Measurements from ENCODE around the gene CDC45.

CDC45 gene

DNA sequence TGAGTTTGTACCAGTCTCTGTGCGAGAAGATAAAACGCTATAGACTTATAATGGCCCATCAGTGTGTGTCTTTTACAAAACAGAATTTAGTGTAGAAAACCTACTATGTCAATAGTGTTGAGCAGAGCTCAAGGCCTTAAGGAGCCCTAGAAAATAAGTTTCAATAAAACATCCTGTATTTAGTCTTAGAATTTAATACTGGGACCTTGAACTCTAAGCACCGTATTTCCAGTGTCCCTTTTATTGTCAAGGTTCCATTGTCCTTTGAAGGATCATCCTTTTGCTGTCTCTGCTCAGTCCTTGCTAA, 16.6 kb downstream of the CDC45 start:
- DNase-seq (ENCODE audit: low read depth): no peak

DNA sequence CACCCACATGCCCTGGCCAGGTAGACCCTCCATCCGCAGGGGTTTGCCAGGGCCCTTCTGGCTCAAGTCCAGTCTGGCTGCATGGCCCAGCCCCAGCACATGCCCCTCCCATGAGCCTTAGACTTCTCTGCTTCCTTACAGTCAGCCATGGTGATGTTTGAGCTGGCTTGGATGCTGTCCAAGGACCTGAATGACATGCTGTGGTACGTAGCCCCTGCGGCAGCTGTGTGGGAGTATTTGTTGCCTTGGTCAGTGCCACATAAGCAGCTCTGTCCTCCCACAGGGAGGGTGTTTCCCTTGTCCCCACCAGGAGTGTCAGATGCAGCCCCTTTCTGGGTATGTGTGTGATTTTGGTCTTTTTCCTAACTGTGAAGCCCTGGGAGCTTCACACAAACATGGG, 17.5 kb downstream of the CDC45 start:
- DNase-seq (ENCODE audit: low read depth): peak; percentile 26

DNA sequence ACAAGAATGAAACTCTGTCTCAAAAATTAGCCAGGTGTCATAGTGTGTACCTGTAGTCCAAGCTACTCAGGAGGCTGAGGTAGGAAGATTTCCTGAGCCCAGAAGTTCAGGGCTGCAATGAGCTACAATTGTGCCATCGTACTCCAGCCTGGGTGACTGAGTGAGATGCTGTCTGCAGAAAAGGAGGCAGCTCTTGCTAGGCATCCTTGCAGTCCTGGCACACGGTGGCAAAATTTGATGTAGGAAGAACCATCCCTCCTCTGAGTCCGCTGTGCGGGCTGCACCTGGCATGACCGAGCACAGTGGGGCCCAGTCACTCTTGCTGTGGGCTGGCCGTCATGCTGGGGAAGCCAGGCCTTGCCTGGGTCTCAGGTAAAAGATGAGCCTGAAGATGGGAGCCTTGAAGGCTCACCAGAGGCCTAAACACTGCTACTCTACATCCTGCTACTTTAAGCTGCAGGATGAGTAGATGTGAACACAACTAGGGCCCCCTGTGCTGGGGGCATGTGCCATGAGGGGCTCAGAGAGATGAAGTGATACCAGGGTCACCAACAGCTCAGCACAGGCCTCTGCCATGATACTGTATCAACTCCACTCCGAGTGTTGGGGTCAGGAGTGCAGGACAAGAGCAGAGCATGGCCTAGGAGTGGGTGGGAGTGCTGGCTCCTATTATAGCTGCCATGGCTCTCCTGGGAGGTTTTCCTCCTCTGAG, 18.6 kb downstream of the CDC45 start:
- DNase-seq (ENCODE audit: low read depth): no peak

- no peak for DNase-seq (ENCODE audit: low read depth)
Observed at GRCh38 chr22:19498866-19499190, 19.1 kb downstream of the CDC45 start.

DNA sequence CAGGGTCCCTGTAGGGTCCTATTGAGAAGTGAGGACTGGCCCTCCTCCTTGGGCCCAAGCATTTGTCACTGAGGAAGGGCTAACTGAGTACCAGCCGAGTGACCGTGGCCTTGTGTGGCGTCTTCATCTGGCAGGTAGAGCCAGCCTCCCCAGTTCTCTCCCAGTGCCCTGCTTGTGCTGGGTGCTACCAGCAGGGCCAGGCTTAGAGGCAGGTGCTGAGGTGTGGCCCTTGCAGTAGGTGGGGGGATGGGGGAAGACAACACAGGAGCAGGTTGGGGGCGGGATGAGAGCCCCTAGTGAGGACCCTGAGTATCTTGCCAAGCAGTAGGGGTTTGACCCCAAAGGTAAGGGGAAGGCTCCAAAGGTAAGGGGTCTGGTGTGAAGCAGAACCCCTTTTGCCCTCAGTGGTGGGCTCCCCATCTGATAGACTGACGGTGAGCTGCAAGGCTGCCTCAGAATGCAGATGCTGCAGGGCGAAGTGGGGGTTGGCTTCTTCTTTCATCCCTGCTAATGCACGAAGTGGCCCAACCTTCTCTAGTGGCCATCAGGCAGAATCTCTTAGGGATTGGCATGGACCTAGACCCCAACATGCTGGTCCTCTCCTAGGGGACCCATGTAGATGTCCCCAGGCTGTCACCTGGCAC, 19.6 kb downstream of the CDC45 start:
- DNase-seq (ENCODE audit: low read depth): no peak

- no peak for DNase-seq (ENCODE audit: low read depth)
Observed at GRCh38 chr22:19499880-19500242, 20.1 kb downstream of the CDC45 start.

DNA sequence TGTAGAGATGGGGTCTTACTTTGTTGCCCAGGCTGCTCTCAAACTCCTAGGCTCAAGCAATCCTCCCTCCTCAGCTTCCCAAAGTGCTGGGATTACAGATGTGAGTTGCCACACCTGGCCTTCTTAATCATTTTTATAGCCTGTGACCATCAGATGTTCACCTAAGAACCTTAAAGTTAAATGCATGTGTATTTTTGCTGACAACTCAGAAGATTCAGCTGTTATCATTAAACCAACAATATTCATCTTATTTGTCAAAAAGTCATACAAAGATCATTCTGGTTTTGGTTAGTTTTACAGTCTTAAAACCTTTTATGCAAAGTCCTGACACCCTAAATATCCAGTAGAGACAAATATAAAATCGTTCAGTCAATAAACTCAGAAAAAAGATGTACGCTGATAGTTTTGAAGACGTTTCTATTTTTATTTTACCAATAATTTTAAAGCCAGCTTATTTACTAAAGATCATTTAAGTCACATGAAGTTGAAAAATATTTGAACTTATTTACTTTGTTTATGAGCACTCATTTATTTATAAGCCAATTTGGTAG, 22.3 kb downstream of the CDC45 start:
- DNase-seq (ENCODE audit: low read depth): no peak

DNA sequence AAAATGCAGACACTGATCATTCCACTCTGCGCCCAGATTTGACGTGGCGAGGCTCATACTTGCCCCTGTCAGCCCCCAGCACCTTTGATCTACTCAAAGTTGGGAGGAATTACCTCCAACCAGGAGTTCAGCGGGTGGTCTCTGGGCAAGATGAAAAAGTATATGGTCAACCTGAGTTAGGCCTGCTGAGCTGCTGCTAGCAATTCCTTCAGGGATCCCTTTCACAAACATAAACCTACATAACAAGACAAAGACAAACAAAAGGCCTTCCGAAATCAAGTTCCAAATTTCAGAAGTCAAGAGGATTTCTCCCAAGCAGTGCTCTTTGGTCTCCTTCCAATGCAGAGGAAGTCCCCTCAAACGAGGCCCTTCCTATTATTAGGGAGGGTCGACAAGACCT, 23.6 kb downstream of the CDC45 start:
- DNase-seq (ENCODE audit: low read depth): no peak

- DNase-seq (ENCODE audit: low read depth): no peak
Observed at GRCh38 chr22:19503869-19504268, 24.1 kb downstream of the CDC45 start.

DNA sequence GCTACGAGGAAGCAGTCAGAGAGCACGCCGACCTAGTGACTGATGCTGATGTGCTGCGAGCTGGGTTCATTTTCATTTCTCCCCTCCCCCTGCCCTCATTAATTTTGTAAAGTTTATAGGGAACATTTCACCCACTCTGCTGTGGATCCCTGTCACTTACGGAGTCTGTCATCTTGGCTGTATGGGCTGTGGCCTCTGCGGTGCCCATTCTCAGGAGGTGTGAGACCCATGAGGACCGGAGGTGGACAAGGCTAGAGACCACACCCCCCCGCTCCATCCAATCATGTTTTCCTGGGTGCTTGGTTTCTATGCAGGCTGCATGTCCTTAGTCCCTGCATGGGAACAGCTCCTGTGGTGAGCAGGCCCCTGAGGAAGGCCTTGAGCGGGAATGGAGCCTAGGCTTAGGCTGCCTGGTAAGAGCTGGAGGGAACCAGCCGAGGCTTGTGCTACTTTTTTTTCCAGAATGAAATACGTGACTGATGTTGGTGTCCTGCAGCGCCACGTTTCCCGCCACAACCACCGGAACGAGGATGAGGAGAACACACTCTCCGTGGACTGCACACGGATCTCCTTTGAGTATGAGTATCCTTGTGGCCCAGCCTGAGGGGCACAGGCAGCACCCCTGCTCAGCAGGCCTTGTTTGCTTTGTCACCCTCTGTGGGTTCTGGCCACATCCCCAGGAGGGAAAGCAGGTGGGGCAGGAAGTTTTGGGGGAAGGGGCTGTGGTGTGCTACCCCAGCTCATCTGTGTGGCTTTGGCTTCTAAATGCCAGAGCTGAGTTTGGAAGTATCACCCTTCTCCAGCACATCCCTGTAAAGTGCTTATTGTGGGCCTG, 25.4 kb downstream of the CDC45 start:
- no peak for DNase-seq (ENCODE audit: low read depth)

DNA sequence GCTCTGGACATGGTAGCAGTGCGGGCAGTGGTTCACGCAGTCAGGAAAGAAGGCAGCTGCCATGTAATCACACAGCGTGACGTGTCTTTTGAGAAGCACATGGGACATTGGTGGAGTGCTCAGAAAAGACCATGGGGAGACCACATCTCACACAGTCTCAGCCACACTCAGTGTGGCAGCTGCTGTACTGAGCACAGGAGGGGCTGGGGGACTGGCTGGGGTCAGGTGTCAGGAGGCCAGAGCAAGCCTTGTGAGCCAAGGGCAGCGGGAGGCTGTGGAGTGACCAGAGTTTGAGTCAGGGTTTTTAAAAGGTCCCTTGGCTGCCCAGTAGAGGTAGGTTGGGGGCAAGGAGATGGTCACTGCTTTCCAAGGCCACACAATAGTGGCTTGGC, 26.0 kb downstream of the CDC45 start:
- no peak for DNase-seq (ENCODE audit: low read depth)

GRCh38 chr22:19506212-19506611, 26.5 kb downstream of the CDC45 start:
- no peak for DNase-seq (ENCODE audit: low read depth)

GRCh38 chr22:19507534-19507861, 27.8 kb downstream of the CDC45 start:
- DNase-seq (ENCODE audit: low read depth): no peak

GRCh38 chr22:19508024-19508776, 28.5 kb downstream of the CDC45 start:
- DNase-seq (ENCODE audit: low read depth): no peak

DNA sequence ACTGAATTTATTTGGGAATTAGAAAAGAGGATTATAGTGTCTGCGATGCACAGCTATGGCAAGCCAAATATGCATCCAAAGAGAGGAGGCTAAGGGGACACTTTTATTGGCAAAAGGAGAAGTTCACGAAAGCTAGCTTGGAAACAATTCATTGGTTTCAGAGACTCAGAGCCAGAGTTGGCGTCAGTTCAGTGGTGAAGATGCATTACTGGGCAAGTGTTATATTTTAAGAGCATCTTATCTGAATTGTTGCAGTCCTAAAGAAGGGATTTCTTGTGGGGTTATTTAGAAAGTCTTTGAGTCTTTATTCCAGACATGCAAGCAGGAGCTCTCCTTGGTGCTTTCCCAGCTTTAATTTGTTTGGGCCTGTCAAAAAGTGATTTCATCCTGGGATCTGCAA, 29.5 kb downstream of the CDC45 start:
- DNase-seq (ENCODE audit: low read depth): no peak

GRCh38 chr22:19509923-19510322, 30.2 kb downstream of the CDC45 start:
- DNase-seq (ENCODE audit: low read depth): no peak

DNA sequence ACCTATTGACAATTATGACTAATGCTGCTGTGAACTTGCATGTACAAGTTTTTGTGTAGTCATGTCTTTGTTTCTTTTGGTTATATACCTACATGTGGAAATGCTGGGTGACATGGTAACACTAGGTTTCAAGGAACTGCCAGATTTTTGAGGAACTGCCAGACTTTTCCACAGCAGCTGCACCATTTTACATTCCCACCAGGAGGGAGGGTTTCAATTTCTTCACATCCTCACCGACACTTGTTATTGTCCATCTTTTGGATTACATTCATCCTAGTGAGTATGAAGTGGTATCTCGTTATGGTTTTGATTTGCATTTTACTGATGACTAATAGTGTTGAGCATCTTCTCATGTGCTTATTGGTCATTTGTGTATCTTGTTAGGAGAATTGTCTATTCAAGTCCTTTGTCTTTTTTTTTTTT, 31.2 kb downstream of the CDC45 start:
- DNase-seq (ENCODE audit: low read depth): no peak

DNA sequence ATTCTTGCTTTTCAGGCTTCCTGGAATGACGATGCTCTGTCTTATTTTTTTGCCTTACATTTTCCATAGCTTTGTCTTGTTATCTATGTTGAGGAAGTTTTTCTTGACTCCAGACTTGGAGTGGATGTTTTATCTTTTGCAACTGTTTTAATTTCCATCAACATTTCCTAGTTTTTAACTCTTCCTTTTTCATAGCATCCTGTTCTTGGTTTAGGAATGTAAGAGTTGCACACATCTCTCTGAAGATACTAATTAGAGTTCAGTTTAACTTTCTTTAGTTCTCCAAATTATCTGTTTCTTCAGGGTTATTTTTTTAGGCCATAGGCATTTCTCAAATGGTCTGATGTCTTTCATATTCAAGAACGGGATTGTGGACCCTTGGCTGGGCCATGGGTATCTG, 34.1 kb downstream of the CDC45 start:
- DNase-seq (ENCODE audit: low read depth): no peak

- DNase-seq (ENCODE audit: low read depth): no peak
Observed at GRCh38 chr22:19514831-19515565, 35.3 kb downstream of the CDC45 start.

DNA sequence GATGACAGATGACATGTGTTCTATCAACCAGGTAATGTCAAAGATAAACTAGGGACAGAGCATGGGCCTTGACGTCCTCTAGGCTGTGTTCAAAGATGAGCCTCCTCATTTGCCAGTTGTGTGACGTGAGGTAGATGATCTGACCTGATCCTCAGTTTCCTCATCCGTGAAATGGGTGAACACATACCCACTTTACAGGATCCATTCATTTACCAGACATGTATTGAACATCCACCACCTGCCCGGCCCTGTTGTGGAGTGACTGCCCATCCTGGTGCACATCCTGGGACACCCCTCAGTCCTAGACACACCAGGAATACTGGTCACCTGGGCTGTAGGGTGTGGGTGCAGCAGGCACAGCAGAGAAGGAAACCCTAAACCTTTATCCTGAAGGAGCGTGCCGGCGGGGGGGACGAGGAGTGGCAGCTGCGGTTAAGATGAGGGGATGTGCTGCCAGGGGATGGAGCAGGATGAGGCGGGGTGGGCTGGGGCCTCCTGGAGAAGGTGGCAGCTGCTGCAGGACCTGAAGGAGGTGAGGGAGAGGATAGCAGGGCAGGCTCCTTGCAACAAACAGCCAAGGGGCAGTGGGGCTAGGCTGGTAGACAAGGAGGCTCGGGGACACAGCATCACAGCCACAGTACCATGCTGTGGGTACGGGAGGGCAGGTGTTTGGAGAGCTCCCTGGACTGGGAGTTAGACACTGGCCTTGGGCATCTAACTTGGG, 36.1 kb downstream of the CDC45 start:
- no peak for DNase-seq (ENCODE audit: low read depth)
